HAP-1 (cell line): ENCODE measurements around the gene FUT3.
"Not testable (repeated sequence)": the region's sequence is repeated elsewhere in the genome, so short reads cannot be mapped to it uniquely, and the experiment has no call there.

Experiments used
- DNase-seq, 2 experiments: peaks; one replicate each; pipeline ENCODE4 v3.0.0-alpha.2; 2016 to 2020; ENCODE audit warnings: low spot score in 2 of 2
- H3K27me3 ChIP-seq: fragments of 250-450 bp; sonication (Bioruptor Pico); 2 replicates; pipeline ENCODE4 v1.5.1; 2020; ENCODE audit warnings: low read depth, mild to moderate bottlenecking, moderate library complexity
- H3K36me3 ChIP-seq: fragments of 250-450 bp; sonication (Bioruptor Pico); replicated peaks from 2 replicates; pipeline ENCODE4 v1.5.1; 2020; ENCODE audit warnings: mild to moderate bottlenecking
- H3K4me1 ChIP-seq: fragments of 250-450 bp; sonication (Bioruptor Pico); 2 replicates; pipeline ENCODE4 v1.5.1; 2020; ENCODE audit warnings: mild to moderate bottlenecking
- H3K4me3 ChIP-seq: fragments of 250-450 bp; sonication (Bioruptor Pico); 2 replicates; pipeline ENCODE4 v1.5.1; 2020; ENCODE audit warnings: mild to moderate bottlenecking, moderate library complexity
- H3K9me3 ChIP-seq: fragments of 250-450 bp; sonication (Bioruptor Pico); 2 replicates; pipeline ENCODE4 v1.5.1; 2020; ENCODE audit warnings: mild to moderate bottlenecking, moderate library complexity
- in situ Hi-C: fragments of 300-500 bp; cut with MboI; formaldehyde crosslinking; loops from 3 replicates; pipeline ENCODE4 v1.14.3; 2020; ENCODE audit warnings: low sequenced_read_pairs, inconsistent platforms, mixed read lengths

Gene FUT3

GRCh38 chr19:5874496-5874895 is 23.2 kb upstream of the FUT3 start:
- H3K4me1 ChIP-seq, H3K36me3 ChIP-seq, DNase-seq, H3K4me3 ChIP-seq, in situ Hi-C loops, H3K27me3 ChIP-seq, H3K9me3 ChIP-seq: not testable (repeated sequence)

GRCh38 chr19:5873617-5874199 is 22.5 kb upstream of the FUT3 start:
- in situ Hi-C loops = no loop called here
- H3K4me3 ChIP-seq = no peak overlapping the region
- no peaks in the 10 kb centered on the region for H3K9me3 ChIP-seq
- H3K27me3 ChIP-seq = no peaks in the 10 kb centered on the region
- peaks cover 9% of the 10 kb centered on the region for H3K4me1 ChIP-seq
- H3K36me3 ChIP-seq = no peaks in the 10 kb centered on the region
- DNase-seq = no peak

GRCh38 chr19:5870986-5871394 is 19.7 kb upstream of the FUT3 start:
- no peaks in the 10 kb centered on the region for H3K36me3 ChIP-seq
- H3K9me3 ChIP-seq = no peaks in the 10 kb centered on the region
- H3K27me3 ChIP-seq = no peaks in the 10 kb centered on the region
- DNase-seq = no peak
- in situ Hi-C loops = no loop called here
- no peaks in the 10 kb centered on the region for H3K4me1 ChIP-seq
- H3K4me3 ChIP-seq = no peak overlapping the region

- in situ Hi-C loops = no loop called here
- no peak overlapping the region for H3K4me3 ChIP-seq
- no peaks in the 10 kb centered on the region for H3K27me3 ChIP-seq
- H3K4me1 ChIP-seq = no peaks in the 10 kb centered on the region
- DNase-seq = no peak
- no peaks in the 10 kb centered on the region for H3K36me3 ChIP-seq
- H3K9me3 ChIP-seq = no peaks in the 10 kb centered on the region
Observed at GRCh38 chr19:5867201-5868136, 16.2 kb upstream of the FUT3 start.

- no peaks in the 10 kb centered on the region for H3K4me1 ChIP-seq
- no peaks in the 10 kb centered on the region for H3K27me3 ChIP-seq
- H3K4me3 ChIP-seq = no peak overlapping the region
- no peak for DNase-seq
- in situ Hi-C loops = no loop called here
- no peaks in the 10 kb centered on the region for H3K36me3 ChIP-seq
- H3K9me3 ChIP-seq = no peaks in the 10 kb centered on the region
Observed at GRCh38 chr19:5865772-5866171, 14.5 kb upstream of the FUT3 start.

GRCh38 chr19:5864725-5865486 is 13.7 kb upstream of the FUT3 start:
- in situ Hi-C loops = no loop called here
- no peaks in the 10 kb centered on the region for H3K4me1 ChIP-seq
- H3K27me3 ChIP-seq = no peaks in the 10 kb centered on the region
- H3K4me3 ChIP-seq = no peak overlapping the region
- no peaks in the 10 kb centered on the region for H3K9me3 ChIP-seq
- no peak for DNase-seq
- no peaks in the 10 kb centered on the region for H3K36me3 ChIP-seq

GRCh38 chr19:5864013-5864720 is 12.9 kb upstream of the FUT3 start:
- DNase-seq = no peak
- in situ Hi-C loops = no loop called here
- no peak overlapping the region for H3K4me3 ChIP-seq
- H3K36me3 ChIP-seq = no peaks in the 10 kb centered on the region
- no peaks in the 10 kb centered on the region for H3K9me3 ChIP-seq
- H3K27me3 ChIP-seq = no peaks in the 10 kb centered on the region
- H3K4me1 ChIP-seq = no peaks in the 10 kb centered on the region

GRCh38 chr19:5863030-5863665 is 11.9 kb upstream of the FUT3 start:
- in situ Hi-C loops = no loop called here
- no peaks in the 10 kb centered on the region for H3K27me3 ChIP-seq
- no peak overlapping the region for H3K4me3 ChIP-seq

GRCh38 chr19:5857203-5858081 is 6.2 kb upstream of the FUT3 start:
- H3K9me3 ChIP-seq = no peaks in the 10 kb centered on the region
- H3K27me3 ChIP-seq = 0 out of 2 replicates have a peak, but pooled peaks cover 4% of the 10 kb centered on the region
- H3K36me3 ChIP-seq = no peaks in the 10 kb centered on the region
- H3K4me1 ChIP-seq = no peaks in the 10 kb centered on the region
- DNase-seq = no peak
- in situ Hi-C loops = no loop called here
- H3K4me3 ChIP-seq = no peak overlapping the region

More at GRCh38 chr19:5863030-5863665, 11.9 kb upstream of the FUT3 start:
- H3K4me1 ChIP-seq = no peaks in the 10 kb centered on the region
- H3K9me3 ChIP-seq = no peaks in the 10 kb centered on the region
- H3K36me3 ChIP-seq = no peaks in the 10 kb centered on the region
- DNase-seq = no peak

- H3K36me3 ChIP-seq, in situ Hi-C loops, H3K9me3 ChIP-seq, H3K4me3 ChIP-seq, H3K27me3 ChIP-seq, DNase-seq, H3K4me1 ChIP-seq: not testable (repeated sequence)
Observed at GRCh38 chr19:5855151-5855550, 3.9 kb upstream of the FUT3 start.

GRCh38 chr19:5854121-5854520 is 2.9 kb upstream of the FUT3 start:
- in situ Hi-C loops, H3K36me3 ChIP-seq, H3K27me3 ChIP-seq, DNase-seq, H3K4me1 ChIP-seq, H3K9me3 ChIP-seq, H3K4me3 ChIP-seq: not testable (repeated sequence)

- Histone ChIP-seq H3K4me3 (no peak overlapping the region), H3K4me1 (no peaks in the 10 kb centered on the region), H3K27me3 (0 out of 2 replicates have a peak, but pooled peaks cover 4% of the 10 kb centered on the region), H3K9me3 (no peaks in the 10 kb centered on the region), H3K36me3 (no peaks in the 10 kb centered on the region)
- in situ Hi-C loops = no loop called here
- no peak for DNase-seq
Observed at GRCh38 chr19:5850743-5851293, 431 bp downstream of the FUT3 start.
